Type B pancreatic cell (in vitro differentiated cells): Measurements from ENCODE around the gene STK4. TPM values are rescaled to one million over a fixed set of nuclear protein-coding genes. Genes with fewer than 3 reads are reported as not detected.

Source experiments
- DNase-seq: peaks from one replicate; pipeline ENCODE4 v3.0.0; 2021; ENCODE audit warnings: mixed read lengths; ENCODE audit not compliant: unreplicated experiment; ENCODE audit errors: extremely low spot score
- H3K27ac Mint-ChIP-seq: 2 replicates; pipeline ENCODE4 v1.8.0; 2021; ENCODE audit warnings: mild to moderate bottlenecking, mixed read lengths
- H3K27me3 Mint-ChIP-seq: 2 replicates; pipeline ENCODE4 v1.8.0; 2021; ENCODE audit warnings: mixed read lengths
- H3K36me3 Mint-ChIP-seq: 2 replicates; pipeline ENCODE4 v1.8.0; 2021; ENCODE audit warnings: mixed read lengths
- H3K4me1 Mint-ChIP-seq: one replicate; pipeline ENCODE4 v1.8.0; 2021; ENCODE audit warnings: mixed read lengths; ENCODE audit not compliant: unreplicated experiment
- H3K4me3 Mint-ChIP-seq: 2 replicates; pipeline ENCODE4 v1.8.0; 2021; ENCODE audit warnings: mild to moderate bottlenecking, mixed read lengths
- H3K9me3 Mint-ChIP-seq: 2 replicates; pipeline ENCODE4 v1.8.0; 2021; ENCODE audit warnings: mixed read lengths
- CTCF ChIP-seq: fragments of 200-600 bp; sonication (generic); conservative IDR thresholded peaks from 2 replicates; pipeline ENCODE4 v1.5.0; 2021; ENCODE audit warnings: antibody characterized with exemption, mild to moderate bottlenecking
- total RNA-seq: library from RNA; stranded (reverse); gene quantifications from 2 replicates; pipeline ENCODE4 v1.2.1, GENCODE V29; 2021; ENCODE audit warnings: low replicate concordance

Gene STK4
- total RNA-seq, 1 donor from 2014 or later: 32.6 TPM

- Mint-ChIP-seq H3K4me1 (peaks cover 9% of the 10 kb centered on the region), H3K4me3 (no peak overlapping the region), H3K27me3 (no peaks in the 10 kb centered on the region), H3K36me3 (peaks cover 14% of the 10 kb centered on the region), H3K9me3 (no peaks in the 10 kb centered on the region), H3K27ac (no peak overlapping the region)
- no peak for TF ChIP-seq CTCF
- DNase-seq: no peak
Measured at GRCh38 chr20:45032781-45033180, 66.5 kb downstream of the STK4 start.

GRCh38 chr20:45034436-45034835 lies 68.1 kb downstream of the STK4 start:
- no peak for TF ChIP-seq CTCF
- Mint-ChIP-seq H3K9me3 (no peaks in the 10 kb centered on the region), H3K4me1 (peaks cover 9% of the 10 kb centered on the region), H3K27me3 (no peaks in the 10 kb centered on the region), H3K27ac (no peak overlapping the region), H3K4me3 (no peak overlapping the region), H3K36me3 (peaks cover 7% of the 10 kb centered on the region)
- no peak for DNase-seq

GRCh38 chr20:45036044-45036755 lies 69.9 kb downstream of the STK4 start:
- H3K27me3 Mint-ChIP-seq: no peaks in the 10 kb centered on the region
- DNase-seq: no peak
- no peaks in the 10 kb centered on the region for H3K9me3 Mint-ChIP-seq
- no peak overlapping the region for H3K27ac Mint-ChIP-seq
- peaks cover 11% of the 10 kb centered on the region for H3K4me1 Mint-ChIP-seq
- TF ChIP-seq CTCF: no peak
- peaks cover 6% of the 10 kb centered on the region for H3K36me3 Mint-ChIP-seq
- H3K4me3 Mint-ChIP-seq: no peak overlapping the region

GRCh38 chr20:45037050-45037449 lies 70.7 kb downstream of the STK4 start:
- no peak overlapping the region for H3K27ac Mint-ChIP-seq
- no peak for DNase-seq

GRCh38 chr20:45037635-45038034 lies 71.3 kb downstream of the STK4 start:
- no peak for DNase-seq
- Mint-ChIP-seq H3K36me3 (peaks cover 6% of the 10 kb centered on the region), H3K27me3 (no peaks in the 10 kb centered on the region), H3K27ac (no peak overlapping the region), H3K4me1 (peaks cover 22% of the 10 kb centered on the region), H3K4me3 (no peak overlapping the region), H3K9me3 (no peaks in the 10 kb centered on the region)
- no peak for TF ChIP-seq CTCF

More at GRCh38 chr20:45037050-45037449, 70.7 kb downstream of the STK4 start:
- Mint-ChIP-seq H3K36me3 (peaks cover 6% of the 10 kb centered on the region), H3K4me1 (peaks cover 17% of the 10 kb centered on the region), H3K27me3 (no peaks in the 10 kb centered on the region), H3K9me3 (no peaks in the 10 kb centered on the region), H3K4me3 (no peak overlapping the region)
- no peak for TF ChIP-seq CTCF
